ENCODE results near the gene AMPH.

AMPH gene

DNA sequence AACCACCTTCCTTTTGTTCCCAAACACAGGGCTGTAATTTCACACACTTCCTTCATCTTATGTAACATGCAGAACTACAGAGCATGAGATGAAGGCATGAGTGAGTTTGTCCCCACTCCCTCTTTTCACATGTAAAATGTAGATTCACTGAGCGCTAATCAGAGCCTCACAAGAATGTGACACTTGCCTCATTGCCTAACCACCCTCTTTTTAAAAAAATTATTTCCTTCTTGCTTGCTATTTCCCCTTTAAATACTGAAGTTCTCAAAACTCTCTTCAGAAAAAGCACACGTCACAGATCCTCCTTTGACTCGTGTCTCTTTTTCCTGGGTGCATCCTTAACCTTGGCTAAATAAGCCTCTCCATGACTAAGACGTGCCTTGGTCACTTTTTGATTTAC lies 236.5 kb downstream of the AMPH start:
- DNase-seq (ENCODE audit: low read depth), result no peak
- TF ChIP-seq, protein P1, sequence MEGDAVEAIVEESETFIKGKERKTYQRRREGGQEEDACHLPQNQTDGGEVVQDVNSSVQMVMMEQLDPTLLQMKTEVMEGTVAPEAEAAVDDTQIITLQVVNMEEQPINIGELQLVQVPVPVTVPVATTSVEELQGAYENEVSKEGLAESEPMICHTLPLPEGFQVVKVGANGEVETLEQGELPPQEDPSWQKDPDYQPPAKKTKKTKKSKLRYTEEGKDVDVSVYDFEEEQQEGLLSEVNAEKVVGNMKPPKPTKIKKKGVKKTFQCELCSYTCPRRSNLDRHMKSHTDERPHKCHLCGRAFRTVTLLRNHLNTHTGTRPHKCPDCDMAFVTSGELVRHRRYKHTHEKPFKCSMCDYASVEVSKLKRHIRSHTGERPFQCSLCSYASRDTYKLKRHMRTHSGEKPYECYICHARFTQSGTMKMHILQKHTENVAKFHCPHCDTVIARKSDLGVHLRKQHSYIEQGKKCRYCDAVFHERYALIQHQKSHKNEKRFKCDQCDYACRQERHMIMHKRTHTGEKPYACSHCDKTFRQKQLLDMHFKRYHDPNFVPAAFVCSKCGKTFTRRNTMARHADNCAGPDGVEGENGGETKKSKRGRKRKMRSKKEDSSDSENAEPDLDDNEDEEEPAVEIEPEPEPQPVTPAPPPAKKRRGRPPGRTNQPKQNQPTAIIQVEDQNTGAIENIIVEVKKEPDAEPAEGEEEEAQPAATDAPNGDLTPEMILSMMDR (IDR thresholded peaks at IDR 0.05; ENCODE audit: control insufficient read depth, extremely low read depth, insufficient read depth), result no peak
- no peak overlapping the region for H3K4me3 ChIP-seq (ENCODE audit: low read depth, low read length)

DNA sequence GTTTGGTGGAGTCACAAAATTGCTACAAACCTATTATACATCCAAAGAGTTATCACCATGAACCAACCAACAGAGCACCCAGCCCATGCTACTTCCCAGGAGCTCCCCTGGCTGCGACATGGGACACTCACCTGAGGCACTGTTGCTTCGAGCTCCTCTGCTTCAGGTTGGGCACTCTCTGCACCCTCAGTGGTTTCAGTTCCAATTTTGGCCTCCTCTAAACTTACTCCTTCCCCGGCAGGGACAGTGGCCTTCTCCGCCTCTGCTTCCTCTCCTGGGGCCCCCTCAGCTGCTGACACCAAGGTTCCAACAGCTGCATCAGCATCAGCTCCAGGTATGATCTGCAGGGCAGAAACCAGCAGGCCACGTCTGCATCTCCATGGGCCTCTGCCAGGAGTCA lies 237.3 kb downstream of the AMPH start:
- TF ChIP-seq, protein P1 (IDR thresholded peaks at IDR 0.05; ENCODE audit: control insufficient read depth, extremely low read depth, insufficient read depth), result no peak
- no peak overlapping the region for H3K4me3 ChIP-seq (ENCODE audit: low read depth, low read length)
- no peak for DNase-seq (ENCODE audit: low read depth)

DNA sequence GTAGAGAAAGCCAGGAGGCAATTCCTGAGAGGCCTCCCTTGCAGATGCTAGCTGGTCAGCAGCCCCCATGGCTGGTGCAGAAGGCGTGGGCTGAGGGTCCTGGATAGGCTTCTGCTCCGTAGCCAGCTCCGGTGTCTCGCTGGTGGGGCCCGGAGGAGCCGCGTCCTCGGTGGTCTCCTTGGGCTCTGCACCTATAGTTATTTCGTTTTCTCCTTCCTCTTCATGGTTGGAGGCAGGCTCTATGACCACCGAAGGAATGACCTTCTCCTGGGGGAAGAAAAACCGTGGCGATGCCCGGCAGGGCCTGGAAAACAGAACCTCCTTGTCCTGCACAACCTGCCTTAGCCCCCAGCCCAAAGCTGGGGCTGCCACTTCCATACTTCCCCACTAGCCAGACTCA lies 239.4 kb downstream of the AMPH start:
- H3K4me3 ChIP-seq (ENCODE audit: low read depth, low read length), result no peak overlapping the region
- TF ChIP-seq, protein P1 (IDR thresholded peaks at IDR 0.05; ENCODE audit: control insufficient read depth, extremely low read depth, insufficient read depth), result no peak
- no peak for DNase-seq (ENCODE audit: low read depth)

DNA sequence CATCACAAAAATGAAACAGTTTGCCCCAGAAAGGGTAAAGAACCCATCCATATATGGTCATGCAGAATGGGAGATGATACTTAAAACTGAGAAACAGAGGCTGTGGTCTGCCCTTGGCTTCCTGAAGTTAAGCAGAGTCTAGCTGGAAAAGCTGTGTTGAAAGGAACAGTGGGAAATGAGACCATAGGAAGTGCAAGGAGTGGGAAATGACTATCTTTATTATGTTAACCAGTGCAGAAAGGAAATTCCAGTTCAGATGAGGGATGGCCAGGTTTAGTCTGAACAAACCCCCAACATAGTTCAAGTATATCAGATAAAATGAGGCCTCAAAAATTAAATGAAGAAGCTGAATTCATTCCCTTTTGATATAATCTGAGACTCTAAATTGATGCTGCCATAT lies 245.5 kb downstream of the AMPH start:
- H3K4me3 ChIP-seq (ENCODE audit: low read depth, low read length), result no peak overlapping the region
- TF ChIP-seq, protein P1 (IDR thresholded peaks at IDR 0.05; ENCODE audit: control insufficient read depth, extremely low read depth, insufficient read depth), result no peak
- DNase-seq (ENCODE audit: low read depth), result no peak

DNA sequence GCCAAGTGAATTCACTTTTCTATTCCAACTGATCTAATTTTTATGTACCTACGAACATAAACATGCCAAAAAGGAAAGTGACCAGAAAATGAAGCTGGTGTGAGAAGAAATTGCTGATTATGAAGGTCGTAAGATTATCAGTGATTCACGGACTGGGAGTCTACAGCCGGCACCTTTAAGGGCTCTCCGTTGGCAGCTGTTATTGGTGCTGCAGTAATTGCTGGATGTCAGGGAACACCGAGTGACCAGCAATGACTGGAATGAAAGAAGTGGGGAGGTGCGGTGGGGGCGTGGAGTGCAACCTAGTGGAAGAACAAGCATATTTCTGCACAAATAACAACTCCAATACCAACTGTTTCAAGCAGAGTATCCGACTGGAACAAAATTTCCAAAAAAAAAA lies 247.9 kb downstream of the AMPH start:
- no peak for DNase-seq (ENCODE audit: low read depth)
- no peak overlapping the region for H3K4me3 ChIP-seq (ENCODE audit: low read depth, low read length)
- TF ChIP-seq, protein P1 (IDR thresholded peaks at IDR 0.05; ENCODE audit: control insufficient read depth, extremely low read depth, insufficient read depth), result no peak

DNA sequence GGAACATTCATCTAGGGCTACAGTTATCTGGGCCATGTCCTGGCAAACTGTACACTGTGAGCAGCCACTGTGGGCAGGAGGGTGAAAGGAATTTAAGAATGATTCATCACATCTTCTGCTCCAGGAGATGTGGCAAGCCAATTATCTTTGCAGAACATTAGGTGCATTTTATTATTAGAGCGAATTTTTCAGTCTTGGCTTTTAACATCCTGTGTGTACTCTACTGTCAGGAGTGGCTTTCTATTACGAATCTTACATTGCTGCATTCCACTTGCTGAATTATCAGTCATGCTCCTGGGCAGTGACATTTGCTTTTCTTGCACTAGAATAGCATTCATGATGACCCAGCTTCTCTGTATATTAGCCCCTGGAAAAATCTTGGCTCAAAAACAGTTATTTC lies 248.5 kb downstream of the AMPH start:
- TF ChIP-seq, protein P1 (IDR thresholded peaks at IDR 0.05; ENCODE audit: control insufficient read depth, extremely low read depth, insufficient read depth), result no peak
- H3K4me3 ChIP-seq (ENCODE audit: low read depth, low read length), result no peak overlapping the region
- DNase-seq (ENCODE audit: low read depth), result no peak

DNA sequence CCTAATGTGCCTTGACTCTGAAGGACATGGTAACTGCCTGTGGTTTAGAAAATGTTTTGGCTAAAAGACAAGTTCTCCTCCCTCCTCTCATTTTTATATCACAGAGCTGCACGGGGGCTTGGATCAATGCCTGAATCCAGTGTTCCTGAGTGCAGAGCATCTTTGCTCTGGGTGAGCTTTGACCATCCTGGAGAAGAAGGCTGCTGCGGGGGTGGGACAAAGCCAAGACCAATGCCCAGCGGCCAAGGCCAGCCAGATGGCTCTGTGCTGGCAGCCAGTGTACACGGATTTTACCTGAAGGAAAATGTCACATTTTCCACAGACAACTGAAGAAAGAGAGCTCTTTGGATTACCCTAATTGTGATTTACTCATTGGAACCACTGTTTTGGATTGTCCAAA lies 255.7 kb downstream of the AMPH start:
- DNase-seq (ENCODE audit: low read depth), result no peak
- TF ChIP-seq, protein P1 (IDR thresholded peaks at IDR 0.05; ENCODE audit: control insufficient read depth, extremely low read depth, insufficient read depth), result no peak
- no peak overlapping the region for H3K4me3 ChIP-seq (ENCODE audit: low read depth, low read length)

Data from LNCaP clone FGC (cell line).